GM12878 (cell line): ENCODE data around the gene CASP8. TPM values are rescaled to one million over a fixed set of nuclear protein-coding genes. Genes with fewer than 3 reads are reported as not detected.

Source experiments
- BRCA1 ChIP-seq: IDR thresholded peaks from 2 replicates; pipeline ENCODE4 v1.6.1; 2011; ENCODE audit warnings: low read depth, low read length, improper control_type of control experiment
- CHD2 ChIP-seq: IDR thresholded peaks from 2 replicates; pipeline ENCODE4 v1.6.1; 2011; ENCODE audit warnings: low read depth, low read length, improper control_type of control experiment, borderline replicate concordance
- E2F8 ChIP-seq: fragments of 450-650 bp; IDR thresholded peaks from 2 replicates; pipeline ENCODE4 v1.6.1; 2018; ENCODE audit warnings: mild to moderate bottlenecking, low read depth, moderate library complexity; ENCODE audit not compliant: partially characterized antibody
- HDAC2 ChIP-seq: fragments of 200-600 bp; sonication (generic); IDR thresholded peaks from 2 replicates; pipeline ENCODE4 v1.6.1; 2017
- JUND ChIP-seq: IDR thresholded peaks from 2 replicates; pipeline ENCODE4 v1.6.1; 2012; ENCODE audit warnings: low read depth, mild to moderate bottlenecking, low read length, improper control_type of control experiment, moderate library complexity
- KAT2A ChIP-seq: conservative IDR thresholded peaks from 2 replicates; pipeline ENCODE4 v1.6.1; 2011; ENCODE audit warnings: low read depth, low read length; ENCODE audit not compliant: control insufficient read depth
- MXI1 ChIP-seq: fragments of 150-350 bp; IDR thresholded peaks from 2 replicates; pipeline ENCODE4 v1.6.1; 2011; ENCODE audit warnings: low read depth, mild to moderate bottlenecking, inconsistent platforms, low read length, improper control_type of control experiment
- MYC ChIP-seq: IDR thresholded peaks from 2 replicates; pipeline ENCODE4 v1.6.1; 2011; ENCODE audit warnings: mild to moderate bottlenecking, low read length, moderate library complexity, inconsistent platforms; ENCODE audit not compliant: insufficient read depth, insufficient replicate concordance, insufficient read length, severe bottlenecking
- NKRF ChIP-seq: fragments of 450-650 bp; conservative IDR thresholded peaks from 2 replicates; pipeline ENCODE4 v1.6.1; 2017; ENCODE audit warnings: mild to moderate bottlenecking, moderate library complexity
- PKNOX1 ChIP-seq: fragments of 450-650 bp; IDR thresholded peaks from 2 replicates; pipeline ENCODE4 v1.6.1; 2016; ENCODE audit warnings: mild to moderate bottlenecking
- PRDM15 ChIP-seq: fragments of 450-650 bp; formaldehyde crosslinking; IDR thresholded peaks from 2 replicates; pipeline ENCODE4 v1.4.0; 2020; ENCODE audit warnings: mild to moderate bottlenecking, moderate library complexity
- RUNX3 ChIP-seq: IDR thresholded peaks from 2 replicates; pipeline ENCODE4 v1.6.1; 2012; ENCODE audit warnings: low read length, inconsistent platforms
- SMAD1 ChIP-seq: fragments of 450-650 bp; IDR thresholded peaks from 2 replicates; pipeline ENCODE4 v1.6.1; 2018; ENCODE audit warnings: mild to moderate bottlenecking, low read depth; ENCODE audit not compliant: partially characterized antibody
- SREBF1 ChIP-seq: IDR thresholded peaks from 2 replicates; pipeline ENCODE4 v1.6.1; 2012; ENCODE audit warnings: mild to moderate bottlenecking, low read length
- YY1 ChIP-seq: IDR thresholded peaks from 2 replicates; pipeline ENCODE4 v1.6.1; 2011; ENCODE audit warnings: low read depth, mild to moderate bottlenecking, low read length
- ZBTB33 ChIP-seq: fragments of 450-650 bp; IDR thresholded peaks from 2 replicates; pipeline ENCODE4 v1.6.1; 2017; ENCODE audit warnings: mild to moderate bottlenecking
- ZNF622 ChIP-seq: fragments of 450-650 bp; IDR thresholded peaks from 2 replicates; pipeline ENCODE4 v1.6.1; 2017; ENCODE audit warnings: mild to moderate bottlenecking, inconsistent platforms
- polyA plus RNA-seq, 11 experiments: library from polyadenylated mRNA; depleted of rRNA in 4 of 11; unstranded in 6 of 11; stranded (reverse) in 5 of 11; fragments of >200 nt; fragmentation: Nextera tagmentation in 4 of 11; fragmentation: Illumina TruSeq in 1 of 11; extraction: Ambion mirVana in 4 of 11; extraction: Trizol in 1 of 11; gene quantifications; 1 replicate in 1 of 11; 2 replicates in 10 of 11; pipeline versions ENCODE4 v1.2.1 to v1.2.3, GENCODE V29; 2011 to 2016; ENCODE audit warnings: inconsistent platforms in 2 of 11, missing spikeins in 2 of 11, low read depth in 1 of 11
- total RNA-seq, 4 experiments: library from RNA; depleted of rRNA in 3 of 4; stranded (reverse); fragments of >200 nt in 3 of 4; fragmentation: Illumina TruSeq in 1 of 4; extraction: Trizol in 1 of 4; gene quantifications; 2 replicates each; pipeline versions ENCODE4 v1.2.1 to v1.2.3, GENCODE V29; 2013 to 2021

The CASP8 gene
- total and polyA plus RNA-seq, 10 of the 15 experiments (the other 5 are each of a cell fraction or from before 2014, with no cell fraction given): 18.6 to 54.1 (median 39.9) TPM

GRCh38 chr2:201231781-201232466, 28.4 kb upstream of the CASP8 start (continued):
- no peak for TF ChIP-seq PKNOX1
- TF ChIP-seq KAT2A: no peak
- no peak for TF ChIP-seq HDAC2
- TF ChIP-seq SREBF1: no peak
- no peak for TF ChIP-seq BRCA1
- no peak for TF ChIP-seq SMAD1
- TF ChIP-seq NKRF: no peak
- TF ChIP-seq JUND: no peak
- no peak for TF ChIP-seq CHD2
- peak; percentile 44 for TF ChIP-seq E2F8
- TF ChIP-seq MXI1: peak; percentile 61
- no peak for TF ChIP-seq MYC
- no peak for TF ChIP-seq RUNX3
- no peak for TF ChIP-seq ZNF622
- peak; percentile 94 for TF ChIP-seq YY1
- TF ChIP-seq PRDM15 (CRISPR knock-in tag): no peak
- TF ChIP-seq ZBTB33: no peak; the same call in 1 of the 2 replicates
